GM19023 (cell line): Measurements from ENCODE around the gene SIGLEC15.
"Not testable (repeated sequence)": the region's sequence is repeated elsewhere in the genome, so short reads cannot be mapped to it uniquely, and the experiment has no call there.

Experiments used
- ATAC-seq: cut with Tn5 transposase; IDR thresholded peaks from one replicate; pipeline ENCODE4 v1.9.1; 2021; ENCODE audit warnings: mild to moderate bottlenecking, moderate library complexity; ENCODE audit not compliant: unreplicated experiment

SIGLEC15 gene

GRCh38 chr18:45818765-45819164 is 6.7 kb upstream of the SIGLEC15 start:
- not testable (repeated sequence) for ATAC-seq

GRCh38 chr18:45820106-45820745 is 5.2 kb upstream of the SIGLEC15 start:
- ATAC-seq, result no peak

GRCh38 chr18:45821026-45821425 is 4.4 kb upstream of the SIGLEC15 start:
- ATAC-seq, result no peak

DNA sequence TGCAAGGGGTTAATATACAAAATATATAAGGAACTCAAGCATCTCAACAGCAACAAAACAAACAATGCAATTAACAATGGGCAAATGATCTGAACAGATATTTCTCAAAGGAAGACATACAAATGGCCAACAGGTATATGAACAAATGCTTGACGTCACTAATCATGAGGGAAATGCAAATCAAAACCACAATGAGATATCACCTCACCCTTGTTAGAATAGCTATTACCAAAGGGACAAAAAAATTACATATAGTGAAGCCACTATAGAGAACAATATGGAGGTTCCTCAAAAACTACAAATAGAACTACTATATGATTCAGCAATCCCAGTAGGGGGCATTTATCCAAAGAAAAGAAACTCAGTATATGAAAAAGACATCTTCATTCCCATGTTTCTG is 3.8 kb upstream of the SIGLEC15 start:
- ATAC-seq, result no peak

DNA sequence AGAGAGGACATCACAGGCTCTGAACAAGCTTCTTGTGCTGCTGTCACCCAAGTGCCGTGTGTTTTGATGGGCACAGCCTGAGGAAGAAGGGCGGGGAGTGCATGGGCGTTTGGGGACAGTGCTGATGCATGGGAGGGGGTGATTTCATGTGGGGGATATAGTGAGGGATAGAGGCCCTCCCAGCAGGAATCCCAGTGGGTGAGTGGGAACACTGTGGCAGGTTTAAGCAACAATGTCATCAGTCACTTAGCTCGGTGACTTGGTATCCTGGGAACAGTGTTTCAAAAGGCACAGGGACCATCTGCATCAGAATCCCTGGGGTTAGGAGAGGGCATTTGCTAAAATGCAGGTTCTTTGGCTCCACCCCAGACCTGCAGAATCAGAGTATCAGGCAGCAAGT is 609 bp downstream of the SIGLEC15 start:
- ATAC-seq, result no peak

DNA sequence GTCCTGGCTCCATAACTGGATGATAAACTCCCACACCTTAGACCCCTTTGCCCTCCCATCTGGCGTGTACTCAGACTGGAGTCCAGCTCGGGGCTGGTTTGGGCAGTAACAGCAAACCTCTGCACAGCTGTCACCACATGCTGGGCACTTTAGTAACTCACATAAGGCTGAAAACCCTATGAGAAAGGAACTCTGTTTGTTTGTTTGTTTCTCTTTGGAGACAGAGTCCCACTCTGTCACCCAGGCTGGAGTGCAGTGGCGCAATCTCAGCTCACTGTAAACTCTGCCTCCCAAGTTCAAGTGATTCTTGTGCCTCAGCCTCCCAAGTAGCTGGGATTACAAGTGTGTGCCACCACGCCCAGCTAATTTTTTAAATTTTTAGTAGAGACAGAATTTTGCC is 1.2 kb downstream of the SIGLEC15 start:
- ATAC-seq, result not testable (repeated sequence)

- no peak for ATAC-seq
Observed at GRCh38 chr18:45828917-45829811, 3.7 kb downstream of the SIGLEC15 start.

DNA sequence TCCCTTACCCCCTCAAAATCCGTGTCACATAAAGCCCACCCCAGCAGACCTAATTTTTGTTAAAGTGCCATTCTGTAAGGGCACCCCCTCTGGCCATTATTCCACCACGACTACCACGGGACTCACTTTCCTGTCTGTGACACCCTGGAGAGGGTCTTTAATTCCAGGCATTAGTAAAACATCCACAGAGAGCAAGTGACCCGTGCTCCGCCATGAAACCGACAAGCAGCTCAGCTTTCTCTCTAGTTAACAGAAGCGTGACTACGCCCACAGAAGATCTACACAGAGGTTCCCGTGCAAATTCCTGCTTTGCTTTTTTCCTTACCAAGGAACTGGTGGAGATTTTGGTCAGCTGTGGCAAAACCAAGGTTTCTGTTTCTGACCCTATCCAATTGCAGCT is 4.4 kb downstream of the SIGLEC15 start:
- ATAC-seq, result no peak

- ATAC-seq, result no peak
Observed at GRCh38 chr18:45830917-45831316, 5.4 kb downstream of the SIGLEC15 start.

DNA sequence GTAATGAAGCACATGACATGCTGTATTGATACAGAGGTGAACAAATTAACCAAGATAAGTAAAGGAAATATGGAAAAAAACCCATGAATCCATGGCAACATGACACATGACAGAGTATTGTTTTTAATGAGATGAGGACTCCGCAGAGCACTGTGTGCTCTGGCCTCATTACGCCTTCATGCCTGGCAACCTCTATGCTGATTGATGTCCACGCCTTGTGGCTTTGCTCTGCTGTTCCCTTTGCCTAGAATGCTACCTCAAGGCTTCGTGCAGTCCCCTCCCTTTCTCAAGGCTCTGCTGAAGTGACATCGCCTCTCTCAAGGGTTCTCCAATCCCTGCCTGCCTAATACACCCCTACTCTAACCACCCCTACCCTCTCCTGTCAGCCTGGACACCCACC is 8.4 kb downstream of the SIGLEC15 start:
- ATAC-seq, result no peak

- ATAC-seq, result no peak
Observed at GRCh38 chr18:45834306-45834705, 8.8 kb downstream of the SIGLEC15 start.

DNA sequence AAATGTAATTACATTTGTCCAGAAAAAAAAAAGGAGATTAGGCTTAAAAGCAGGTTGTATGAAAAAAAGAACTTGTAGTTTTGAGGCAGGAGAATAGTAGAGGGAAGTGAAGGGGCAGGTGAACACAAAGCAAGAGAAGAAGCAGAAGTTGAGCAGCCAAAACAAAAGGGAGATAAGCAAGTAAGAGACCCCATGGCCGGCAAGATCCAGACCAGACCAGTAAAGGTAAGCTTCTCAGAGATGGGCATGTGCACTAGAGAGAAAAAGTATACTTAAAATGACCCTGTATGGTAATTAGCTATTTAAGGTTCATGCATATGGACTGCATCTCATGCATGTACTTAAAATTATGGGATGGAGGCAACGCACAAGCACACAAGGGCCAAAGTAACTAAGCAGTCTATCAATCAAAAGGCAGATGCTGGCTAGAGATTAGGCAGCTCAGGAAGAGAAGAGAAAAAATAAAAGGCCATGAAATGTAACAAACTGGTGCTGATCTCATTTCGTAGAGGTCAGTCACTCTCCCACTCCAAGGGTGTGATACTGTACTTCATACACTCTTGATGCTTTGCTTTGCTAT is 9.7 kb downstream of the SIGLEC15 start:
- ATAC-seq, result no peak

DNA sequence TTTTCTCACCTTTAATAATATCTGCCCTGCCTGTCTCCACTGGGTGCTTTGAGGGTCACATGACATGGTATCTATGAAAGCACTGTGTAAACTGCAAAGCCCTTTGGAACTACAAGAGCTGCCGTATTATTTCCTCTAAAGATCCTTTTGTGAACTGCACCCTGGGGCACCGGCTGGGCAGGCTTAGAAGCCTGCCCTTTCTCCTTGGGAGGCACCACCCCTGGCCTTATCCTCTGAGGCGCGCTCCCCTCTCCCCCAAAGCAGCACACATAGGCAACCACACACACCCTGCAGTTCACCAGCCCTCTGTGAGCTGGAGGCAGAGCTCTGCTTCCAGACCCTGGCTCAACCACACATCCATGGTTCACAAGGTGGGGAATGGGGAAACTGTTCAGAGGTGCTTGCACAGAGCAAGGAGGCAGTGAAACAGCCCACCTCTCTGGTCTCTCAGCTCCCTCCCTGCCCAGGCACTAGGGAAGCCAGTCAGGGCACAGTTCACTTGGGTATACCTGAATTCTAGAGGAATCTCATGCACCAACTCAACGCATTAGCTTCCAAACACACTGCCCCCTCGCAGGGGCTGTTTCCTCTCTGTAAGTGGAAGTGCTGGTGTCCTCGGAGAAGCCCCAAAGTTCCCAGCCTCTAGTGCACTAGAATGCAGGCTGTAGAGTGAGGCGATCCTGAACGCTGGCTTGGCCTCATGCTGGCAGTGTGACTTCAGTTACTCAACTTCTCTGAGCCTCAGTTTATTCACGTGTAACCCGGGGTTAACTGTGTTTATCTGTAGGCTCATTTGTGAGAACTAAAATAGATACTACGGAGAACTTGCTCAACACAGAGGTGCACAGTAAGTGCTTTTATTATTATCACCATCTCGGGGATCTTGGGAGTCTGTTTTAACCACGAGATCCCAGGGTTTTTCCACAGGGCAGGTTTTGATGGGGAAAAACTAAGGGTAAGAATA is 11.0 kb downstream of the SIGLEC15 start:
- ATAC-seq, result no peak

GRCh38 chr18:45837283-45838070 is 12.0 kb downstream of the SIGLEC15 start:
- ATAC-seq, result no peak

- ATAC-seq, result no peak
Observed at GRCh38 chr18:45838302-45839070, 13.0 kb downstream of the SIGLEC15 start.

DNA sequence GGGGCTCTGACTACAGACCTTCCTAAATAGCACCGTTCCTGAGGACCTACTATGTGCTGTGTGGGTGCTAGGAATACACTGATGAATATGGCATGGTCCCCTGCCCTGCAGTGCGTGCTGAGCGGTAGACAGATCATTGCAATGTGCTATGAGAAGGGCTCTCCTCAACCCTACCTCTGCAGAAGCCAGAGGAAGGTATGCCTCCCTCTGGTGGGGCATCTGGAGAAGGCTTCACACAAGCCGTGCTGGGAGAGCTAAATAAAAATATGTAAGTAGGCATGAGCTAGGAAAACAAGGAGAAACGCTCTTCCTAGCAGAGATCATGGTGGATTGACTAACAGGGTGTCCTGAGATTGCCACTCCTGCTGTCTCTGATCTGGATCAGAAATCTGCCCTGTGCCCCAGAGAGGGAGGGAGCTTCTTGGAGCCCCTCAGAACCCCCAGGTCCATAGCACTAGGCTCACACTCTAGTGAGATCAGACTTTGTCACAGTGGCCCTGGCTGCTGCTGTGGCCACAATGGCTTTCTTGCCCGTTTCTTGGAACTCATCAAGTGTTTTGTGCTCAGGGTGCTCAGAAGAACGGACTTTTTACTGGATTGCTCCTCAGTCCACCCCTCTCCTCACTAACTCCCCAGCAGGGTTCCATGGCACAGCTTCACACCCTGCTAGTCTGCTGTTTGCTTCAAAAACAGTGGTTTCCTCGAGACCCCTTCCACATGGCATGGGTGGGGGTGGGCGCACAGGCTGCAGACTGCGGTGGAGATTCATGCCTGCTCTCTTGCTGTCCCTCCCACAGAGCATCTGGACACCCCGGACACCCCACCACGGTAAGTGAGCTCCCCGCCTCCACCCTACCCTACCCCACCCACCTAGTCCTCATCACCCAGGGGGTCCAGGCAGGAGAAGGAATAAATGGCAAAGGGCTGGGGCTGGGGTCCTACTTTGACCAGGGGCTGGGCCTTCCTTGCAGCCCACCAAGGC is 14.2 kb downstream of the SIGLEC15 start:
- ATAC-seq, result peak; percentile 46

DNA sequence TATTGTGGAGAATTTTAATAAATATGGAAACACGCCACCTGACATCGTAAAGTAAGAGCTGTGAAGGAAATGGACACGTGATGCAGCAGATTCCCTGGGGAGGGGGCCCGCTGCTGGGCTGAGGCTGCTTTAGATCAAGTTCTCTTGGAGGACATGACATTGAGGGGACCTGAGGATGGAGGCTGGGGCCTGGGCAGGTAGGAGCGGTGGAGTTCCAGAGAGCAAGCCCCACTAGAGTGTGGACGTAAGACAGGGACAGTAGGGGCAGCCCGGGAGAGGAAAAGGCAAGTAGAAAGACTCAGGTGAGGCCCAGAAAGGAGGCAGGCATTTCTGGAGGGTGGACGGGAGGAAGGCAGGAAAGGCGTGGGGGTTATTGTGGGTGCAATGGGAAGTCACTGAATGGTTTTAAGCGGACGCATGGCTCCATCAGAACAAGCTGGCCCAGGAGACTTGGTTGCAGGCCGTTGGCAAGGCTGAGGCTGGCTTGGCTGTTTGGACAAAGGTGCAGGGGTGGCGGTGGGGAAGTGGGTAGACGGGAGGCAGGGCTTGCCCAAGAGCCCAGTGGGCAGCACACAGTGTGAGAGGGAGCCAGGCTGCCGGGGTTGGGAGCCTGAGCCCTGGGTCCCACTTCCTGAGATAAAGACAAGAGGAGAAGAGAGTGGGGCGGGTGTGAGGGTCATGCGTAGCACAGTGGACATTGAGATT is 15.7 kb downstream of the SIGLEC15 start:
- no peak for ATAC-seq
